NCI-H187 treated with DMSO at 0.1 percent for 48 hours (cell line): ENCODE measurements around the gene ITGA8.
"Not testable (repeated sequence)": the region's sequence is repeated elsewhere in the genome, so short reads cannot be mapped to it uniquely, and the experiment has no call there.

ENCODE experiments used
- DNase-seq: peaks from one replicate; lab custom pipeline; 2025; lab: John Stamatoyannopoulos, UW

The ITGA8 gene

GRCh38 chr10:15678851-15679250 is 40.9 kb downstream of the ITGA8 start:
- DNase-seq: no peak

- no peak for DNase-seq
These were observed 47.3 kb downstream of the ITGA8 start for GRCh38 chr10:15672469-15672868.

GRCh38 chr10:15670880-15671279 is 48.8 kb downstream of the ITGA8 start:
- no peak for DNase-seq

GRCh38 chr10:15661574-15661973 is 58.1 kb downstream of the ITGA8 start:
- no peak for DNase-seq

- DNase-seq: no peak
These were observed 58.7 kb downstream of the ITGA8 start for GRCh38 chr10:15660990-15661389.

- no peak for DNase-seq
These were observed 61.5 kb downstream of the ITGA8 start for GRCh38 chr10:15658069-15658702.

- DNase-seq: no peak
These were observed 67.0 kb downstream of the ITGA8 start for GRCh38 chr10:15652757-15653156.

GRCh38 chr10:15652117-15652516 is 67.6 kb downstream of the ITGA8 start:
- DNase-seq: no peak

GRCh38 chr10:15651175-15651574 is 68.5 kb downstream of the ITGA8 start:
- no peak for DNase-seq

GRCh38 chr10:15642095-15642494 is 77.6 kb downstream of the ITGA8 start:
- no peak for DNase-seq

- DNase-seq: no peak
These were observed 79.1 kb downstream of the ITGA8 start for GRCh38 chr10:15640536-15641085.

- DNase-seq: no peak
These were observed 83.3 kb downstream of the ITGA8 start for GRCh38 chr10:15636446-15636845.

- no peak for DNase-seq
These were observed 87.1 kb downstream of the ITGA8 start for GRCh38 chr10:15632456-15633091.

GRCh38 chr10:15631205-15631604 is 88.5 kb downstream of the ITGA8 start:
- not testable (repeated sequence) for DNase-seq

GRCh38 chr10:15630353-15630752 is 89.4 kb downstream of the ITGA8 start:
- DNase-seq: no peak

- no peak for DNase-seq
These were observed 92.0 kb downstream of the ITGA8 start for GRCh38 chr10:15627617-15628196.

GRCh38 chr10:15626937-15627336 is 92.8 kb downstream of the ITGA8 start:
- no peak for DNase-seq

GRCh38 chr10:15625261-15625660 is 94.5 kb downstream of the ITGA8 start:
- DNase-seq: no peak

GRCh38 chr10:15624401-15625196 is 95.1 kb downstream of the ITGA8 start:
- DNase-seq: no peak

- no peak for DNase-seq
These were observed 98.7 kb downstream of the ITGA8 start for GRCh38 chr10:15620836-15621515.

GRCh38 chr10:15620337-15620736 is 99.4 kb downstream of the ITGA8 start:
- no peak for DNase-seq

GRCh38 chr10:15609246-15609645 is 110.5 kb downstream of the ITGA8 start:
- DNase-seq: no peak
